ENCODE measurements around the gene ASIC3.
"Not testable (repeated sequence)": the region's sequence is repeated elsewhere in the genome, so short reads cannot be mapped to it uniquely, and the experiment has no call there.

Gene ASIC3

GRCh38 chr7:151032936-151033863 lies 15.1 kb upstream of the ASIC3 start:
- DNase-seq (ENCODE audit: low spot score) = no peak

- no peak for DNase-seq (ENCODE audit: low spot score)
Measured at GRCh38 chr7:151033864-151034249, 14.5 kb upstream of the ASIC3 start.

GRCh38 chr7:151034312-151035025 lies 13.9 kb upstream of the ASIC3 start:
- no peak for DNase-seq (ENCODE audit: low spot score)

GRCh38 chr7:151035026-151035717 lies 13.2 kb upstream of the ASIC3 start:
- no peak for DNase-seq (ENCODE audit: low spot score)

- no peak for DNase-seq (ENCODE audit: low spot score)
Measured at GRCh38 chr7:151035902-151036301, 12.4 kb upstream of the ASIC3 start.

- no peak for DNase-seq (ENCODE audit: low spot score)
Measured at GRCh38 chr7:151038951-151039849, 9.1 kb upstream of the ASIC3 start.

GRCh38 chr7:151039850-151040548 lies 8.3 kb upstream of the ASIC3 start:
- DNase-seq (ENCODE audit: low spot score) = no peak

GRCh38 chr7:151040616-151041375 lies 7.5 kb upstream of the ASIC3 start:
- DNase-seq (ENCODE audit: low spot score) = no peak

GRCh38 chr7:151043449-151043848 lies 4.9 kb upstream of the ASIC3 start:
- not testable (repeated sequence) for DNase-seq (ENCODE audit: low spot score)

- no peak for DNase-seq (ENCODE audit: low spot score)
Measured at GRCh38 chr7:151043959-151044358, 4.4 kb upstream of the ASIC3 start.

- DNase-seq (ENCODE audit: low spot score) = no peak
Measured at GRCh38 chr7:151045262-151045661, 3.1 kb upstream of the ASIC3 start.

- DNase-seq (ENCODE audit: low spot score) = no peak
Measured at GRCh38 chr7:151045967-151046366, 2.4 kb upstream of the ASIC3 start.

- DNase-seq (ENCODE audit: low spot score) = no peak
Measured at GRCh38 chr7:151046603-151047573, 1.4 kb upstream of the ASIC3 start.

GRCh38 chr7:151048911-151049463 lies 656 bp downstream of the ASIC3 start:
- no peak for DNase-seq (ENCODE audit: low spot score)

GRCh38 chr7:151051108-151051507 lies 2.8 kb downstream of the ASIC3 start:
- no peak for DNase-seq (ENCODE audit: low spot score)

GRCh38 chr7:151053096-151053495 lies 4.8 kb downstream of the ASIC3 start:
- no peak for DNase-seq (ENCODE audit: low spot score)

GRCh38 chr7:151053751-151054150 lies 5.4 kb downstream of the ASIC3 start:
- no peak for DNase-seq (ENCODE audit: low spot score)

- no peak for DNase-seq (ENCODE audit: low spot score)
Measured at GRCh38 chr7:151056283-151056665, 7.9 kb downstream of the ASIC3 start.

Data from globus pallidus (tissue), 1 donor.